ENCODE results near the gene DKK2.
"Not testable (repeated sequence)": the region's sequence is repeated elsewhere in the genome, so short reads cannot be mapped to it uniquely, and the experiment has no call there.

DKK2 gene

GRCh38 chr4:107011312-107011711 lies 24.8 kb downstream of the DKK2 start:
- no peak for DNase-seq

- no peak for DNase-seq
These were observed 26.7 kb downstream of the DKK2 start for GRCh38 chr4:107009196-107009968.

GRCh38 chr4:107008115-107008514 lies 28.0 kb downstream of the DKK2 start:
- DNase-seq, result no peak

GRCh38 chr4:107006218-107006617 lies 29.9 kb downstream of the DKK2 start:
- DNase-seq, result no peak

- no peak for DNase-seq
These were observed 39.6 kb downstream of the DKK2 start for GRCh38 chr4:106996490-106996889.

- DNase-seq, result no peak
These were observed 42.3 kb downstream of the DKK2 start for GRCh38 chr4:106993827-106994226.

GRCh38 chr4:106987311-106987710 lies 48.8 kb downstream of the DKK2 start:
- DNase-seq, result no peak

- no peak for DNase-seq
These were observed 49.6 kb downstream of the DKK2 start for GRCh38 chr4:106986486-106986885.

GRCh38 chr4:106985830-106986229 lies 50.3 kb downstream of the DKK2 start:
- no peak for DNase-seq

- no peak for DNase-seq
These were observed 53.4 kb downstream of the DKK2 start for GRCh38 chr4:106982711-106983211.

- DNase-seq, result no peak
These were observed 54.7 kb downstream of the DKK2 start for GRCh38 chr4:106981431-106981830.

- no peak for DNase-seq
These were observed 56.6 kb downstream of the DKK2 start for GRCh38 chr4:106979476-106979875.

- DNase-seq, result no peak
These were observed 57.9 kb downstream of the DKK2 start for GRCh38 chr4:106978046-106978774.

GRCh38 chr4:106971636-106972035 lies 64.5 kb downstream of the DKK2 start:
- no peak for DNase-seq

- DNase-seq, result no peak
These were observed 68.2 kb downstream of the DKK2 start for GRCh38 chr4:106967892-106968291.

- no peak for DNase-seq
These were observed 82.9 kb downstream of the DKK2 start for GRCh38 chr4:106953036-106953705.

- DNase-seq, result no peak
These were observed 84.2 kb downstream of the DKK2 start for GRCh38 chr4:106951891-106952290.

- no peak for DNase-seq
These were observed 94.3 kb downstream of the DKK2 start for GRCh38 chr4:106941841-106942240.

GRCh38 chr4:106930522-106930921 lies 105.6 kb downstream of the DKK2 start:
- no peak for DNase-seq

- no peak for DNase-seq
These were observed 106.9 kb downstream of the DKK2 start for GRCh38 chr4:106929248-106929647.

GRCh38 chr4:106914223-106914622 lies 121.9 kb downstream of the DKK2 start:
- DNase-seq, result no peak

GRCh38 chr4:106909486-106910188 lies 126.5 kb downstream of the DKK2 start:
- DNase-seq, result no peak

GRCh38 chr4:106908049-106908448 lies 128.1 kb downstream of the DKK2 start:
- DNase-seq, result not testable (repeated sequence)
